ENCODE data around the gene ARGLU1. TPM values are rescaled to one million over a fixed set of nuclear protein-coding genes. Genes with fewer than 3 reads are reported as not detected.

The ARGLU1 gene
- polyA plus RNA-seq, 1 experiment = 80.3 TPM

DNA sequence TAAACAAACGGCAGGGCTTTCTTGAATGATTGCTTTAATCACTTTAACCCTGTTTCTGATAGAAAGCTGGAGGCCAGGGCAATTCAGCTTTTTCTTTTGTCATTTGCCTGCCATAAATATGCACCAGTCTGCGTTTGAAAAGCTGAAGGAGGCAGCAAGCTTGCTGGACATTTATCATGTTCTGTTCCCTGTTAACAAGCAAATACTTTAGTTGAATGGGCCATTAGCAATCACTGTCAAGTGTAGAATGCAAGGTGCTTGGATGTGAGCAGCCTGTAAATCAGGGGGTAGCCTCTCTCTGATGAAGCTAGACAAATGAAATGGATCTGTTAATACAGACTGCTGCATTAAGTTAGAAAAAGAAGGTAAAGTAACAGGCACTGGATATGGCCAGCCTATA lies 40.1 kb downstream of the ARGLU1 start:
- Histone ChIP-seq H3K27ac (ENCODE audit: low read depth, low read length) (no peak overlapping the region), H3K4me3 (ENCODE audit: low read depth, low read length) (no peak overlapping the region), H3K27me3 (ENCODE audit: control insufficient read depth, insufficient read depth, low read length) (no peaks in the 10 kb centered on the region), H3K9me3 (ENCODE audit: control insufficient read depth, insufficient read depth, low read length) (no peaks in the 10 kb centered on the region)
- ChIA-PET POLR2A (no interaction called here), CTCF (interaction anchor here (1.0 to 1.6 kb wide), 3 partner anchors 8 to 1956 kb away, joined by 3 to 5 read pairs (median 5); partner anchors contain the start of gene EFNB2)
- no peak for DNase-seq (ENCODE audit: low read depth, low spot score)
- TF ChIP-seq, protein P1, sequence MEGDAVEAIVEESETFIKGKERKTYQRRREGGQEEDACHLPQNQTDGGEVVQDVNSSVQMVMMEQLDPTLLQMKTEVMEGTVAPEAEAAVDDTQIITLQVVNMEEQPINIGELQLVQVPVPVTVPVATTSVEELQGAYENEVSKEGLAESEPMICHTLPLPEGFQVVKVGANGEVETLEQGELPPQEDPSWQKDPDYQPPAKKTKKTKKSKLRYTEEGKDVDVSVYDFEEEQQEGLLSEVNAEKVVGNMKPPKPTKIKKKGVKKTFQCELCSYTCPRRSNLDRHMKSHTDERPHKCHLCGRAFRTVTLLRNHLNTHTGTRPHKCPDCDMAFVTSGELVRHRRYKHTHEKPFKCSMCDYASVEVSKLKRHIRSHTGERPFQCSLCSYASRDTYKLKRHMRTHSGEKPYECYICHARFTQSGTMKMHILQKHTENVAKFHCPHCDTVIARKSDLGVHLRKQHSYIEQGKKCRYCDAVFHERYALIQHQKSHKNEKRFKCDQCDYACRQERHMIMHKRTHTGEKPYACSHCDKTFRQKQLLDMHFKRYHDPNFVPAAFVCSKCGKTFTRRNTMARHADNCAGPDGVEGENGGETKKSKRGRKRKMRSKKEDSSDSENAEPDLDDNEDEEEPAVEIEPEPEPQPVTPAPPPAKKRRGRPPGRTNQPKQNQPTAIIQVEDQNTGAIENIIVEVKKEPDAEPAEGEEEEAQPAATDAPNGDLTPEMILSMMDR (IDR thresholded peaks at IDR 0.05; ENCODE audit: low read depth, low read length) = no peak

DNA sequence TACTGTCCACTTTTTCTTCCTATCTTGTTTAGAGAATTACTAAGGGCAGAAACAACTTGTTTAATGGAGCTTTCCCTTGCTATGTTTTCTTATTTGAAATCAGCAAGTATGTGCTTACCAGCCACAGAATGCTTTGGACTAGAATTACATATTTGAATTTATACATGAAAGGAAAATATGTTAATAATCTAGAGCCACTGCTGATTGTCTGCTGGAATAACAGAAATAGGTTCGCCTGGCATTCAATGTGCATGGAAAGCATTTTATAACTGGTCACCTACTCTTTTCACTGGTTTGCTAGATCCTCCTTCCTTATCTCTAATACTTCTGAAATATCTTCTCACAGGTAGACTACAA lies 40.5 kb downstream of the ARGLU1 start:
- ChIA-PET CTCF (interaction anchor here (1.0 to 1.6 kb wide), 2 partner anchors 8 to 1956 kb away, joined by 5 read pairs; partner anchors contain the start of gene EFNB2), POLR2A (no interaction called here)
- no peaks in the 10 kb centered on the region for H3K27me3 ChIP-seq (ENCODE audit: control insufficient read depth, insufficient read depth, low read length)
- no peak overlapping the region for H3K4me3 ChIP-seq (ENCODE audit: low read depth, low read length)
- H3K9me3 ChIP-seq (ENCODE audit: control insufficient read depth, insufficient read depth, low read length) = no peaks in the 10 kb centered on the region
- DNase-seq (ENCODE audit: low read depth, low spot score) = no peak
- H3K27ac ChIP-seq (ENCODE audit: low read depth, low read length) = no peak overlapping the region
- TF ChIP-seq, protein P1 (IDR thresholded peaks at IDR 0.05; ENCODE audit: low read depth, low read length) = no peak

DNA sequence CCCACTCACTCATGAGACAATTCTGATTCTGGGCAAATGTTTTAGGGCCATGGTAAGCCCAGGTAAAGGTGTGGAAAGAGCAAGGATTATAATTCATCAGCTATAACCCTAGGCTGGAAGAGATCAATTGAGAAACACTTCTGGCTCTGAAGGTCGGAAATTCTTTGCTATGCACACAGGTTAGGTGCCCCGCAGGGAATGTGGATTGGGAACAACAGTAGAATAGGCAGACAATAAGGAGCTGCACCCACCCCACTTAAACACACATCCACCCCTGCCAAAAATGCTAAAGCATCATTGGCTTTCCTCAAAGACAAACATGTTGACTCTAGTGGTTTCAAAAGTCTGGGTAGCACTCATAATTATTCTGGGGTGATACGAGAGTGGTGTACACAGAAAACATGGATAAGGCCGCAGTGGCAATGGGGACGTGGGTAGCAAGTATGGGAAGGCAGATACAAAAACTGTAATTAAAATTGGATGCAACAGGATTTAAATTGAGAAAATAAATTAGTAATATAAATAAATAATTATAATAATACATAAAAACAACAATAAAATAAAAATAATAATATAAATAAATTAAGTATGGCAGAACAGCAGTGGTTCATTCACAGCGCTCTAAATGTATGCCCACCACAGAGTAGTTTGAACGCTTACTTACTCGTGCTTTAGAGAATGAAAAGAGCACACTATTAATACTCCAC lies 41.0 kb downstream of the ARGLU1 start:
- TF ChIP-seq, protein P1 (IDR thresholded peaks at IDR 0.05; ENCODE audit: low read depth, low read length) = no peak
- Histone ChIP-seq H3K4me3 (ENCODE audit: low read depth, low read length) (no peak overlapping the region), H3K27me3 (ENCODE audit: control insufficient read depth, insufficient read depth, low read length) (no peaks in the 10 kb centered on the region), H3K27ac (ENCODE audit: low read depth, low read length) (no peak overlapping the region), H3K9me3 (ENCODE audit: control insufficient read depth, insufficient read depth, low read length) (no peaks in the 10 kb centered on the region)
- POLR2A ChIA-PET = no interaction called here
- DNase-seq (ENCODE audit: low read depth, low spot score) = no peak
- CTCF ChIA-PET = interaction anchor here (1.0 to 1.6 kb wide), 2 partner anchors 9 to 1955 kb away, joined by 5 read pairs; partner anchors contain the start of gene EFNB2

DNA sequence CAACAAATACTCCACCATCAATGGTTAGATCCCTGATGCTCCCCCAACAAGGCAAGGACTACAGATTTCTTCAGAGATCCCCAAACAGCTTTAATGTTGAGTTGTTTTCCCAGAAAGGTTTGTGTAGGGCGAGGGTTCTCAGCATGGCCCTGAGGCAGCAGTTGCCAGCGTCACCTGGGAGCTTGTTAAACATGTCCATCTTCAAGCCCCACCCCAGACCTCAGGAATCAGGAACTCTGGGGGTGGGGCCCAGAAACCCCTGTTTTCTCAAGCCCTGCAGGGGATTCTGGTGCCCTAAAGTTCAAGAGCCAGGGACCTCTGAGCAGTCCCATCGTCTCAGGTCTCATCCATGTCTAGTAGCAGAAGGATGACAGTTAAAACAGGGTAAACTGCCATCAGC lies 42.1 kb downstream of the ARGLU1 start:
- TF ChIP-seq, protein P1 (IDR thresholded peaks at IDR 0.05; ENCODE audit: low read depth, low read length) = no peak
- Histone ChIP-seq H3K27ac (ENCODE audit: low read depth, low read length) (no peak overlapping the region), H3K27me3 (ENCODE audit: control insufficient read depth, insufficient read depth, low read length) (no peaks in the 10 kb centered on the region), H3K9me3 (ENCODE audit: control insufficient read depth, insufficient read depth, low read length) (no peaks in the 10 kb centered on the region), H3K4me3 (ENCODE audit: low read depth, low read length) (no peak overlapping the region)
- ChIA-PET POLR2A (no interaction called here), CTCF (no interaction called here)
- DNase-seq (ENCODE audit: low read depth, low spot score) = no peak

DNA sequence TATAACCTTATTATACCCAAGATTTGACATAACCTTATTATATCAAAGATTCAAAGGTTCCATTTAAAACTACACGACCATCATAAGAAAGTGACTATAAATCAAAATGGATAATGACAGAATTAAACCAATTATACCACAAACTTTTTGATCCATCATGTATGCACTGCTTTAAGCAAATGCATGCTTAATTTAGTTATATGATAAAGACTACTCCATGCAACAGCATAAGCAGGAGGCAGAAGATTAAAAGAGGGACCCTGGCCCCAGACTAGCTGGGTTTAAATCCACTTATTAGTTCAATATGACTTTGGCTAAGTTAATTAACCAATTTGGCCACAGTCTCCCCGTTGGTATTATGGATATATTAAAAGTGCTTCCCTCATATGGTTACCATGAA lies 43.8 kb downstream of the ARGLU1 start:
- DNase-seq (ENCODE audit: low read depth, low spot score) = no peak
- Histone ChIP-seq H3K27me3 (ENCODE audit: control insufficient read depth, insufficient read depth, low read length) (no peaks in the 10 kb centered on the region), H3K27ac (ENCODE audit: low read depth, low read length) (no peak overlapping the region), H3K9me3 (ENCODE audit: control insufficient read depth, insufficient read depth, low read length) (no peaks in the 10 kb centered on the region), H3K4me3 (ENCODE audit: low read depth, low read length) (no peak overlapping the region)
- TF ChIP-seq, protein P1 (IDR thresholded peaks at IDR 0.05; ENCODE audit: low read depth, low read length) = no peak
- CTCF ChIA-PET = no interaction called here
- POLR2A ChIA-PET = no interaction called here

Data from AG04450 (cell line).